Chondrocyte (in vitro differentiated cells): ENCODE results near the gene HKDC1. TPM values are rescaled to one million over a fixed set of nuclear protein-coding genes. Genes with fewer than 3 reads are reported as not detected.
"Not testable (repeated sequence)": the region's sequence is repeated elsewhere in the genome, so short reads cannot be mapped to it uniquely, and the experiment has no call there.

ENCODE experiments used
- DNase-seq: peaks from one replicate; pipeline ENCODE4 v3.0.0; 2021; ENCODE audit warnings: mixed read lengths, low spot score
- H3K27ac Mint-ChIP-seq: one replicate; pipeline ENCODE4 v1.8.0; 2021; ENCODE audit warnings: mild to moderate bottlenecking, moderate library complexity, mixed read lengths; ENCODE audit not compliant: unreplicated experiment
- H3K27me3 Mint-ChIP-seq: 2 replicates; pipeline ENCODE4 v1.8.0; 2021; ENCODE audit warnings: low read depth, mixed read lengths
- H3K36me3 Mint-ChIP-seq: 2 replicates; pipeline ENCODE4 v1.8.0; 2021; ENCODE audit warnings: low read depth, mixed read lengths
- H3K4me1 Mint-ChIP-seq: 2 replicates; pipeline ENCODE4 v1.8.0; 2021; ENCODE audit warnings: low read depth, mild to moderate bottlenecking, mixed read lengths
- H3K4me3 Mint-ChIP-seq: one replicate; pipeline ENCODE4 v1.8.0; 2021; ENCODE audit warnings: mild to moderate bottlenecking, moderate library complexity, mixed read lengths; ENCODE audit not compliant: unreplicated experiment
- H3K9me3 Mint-ChIP-seq: 2 replicates; pipeline ENCODE4 v1.8.0; 2021; ENCODE audit warnings: low read depth, mixed read lengths
- total RNA-seq: library from RNA; stranded (reverse); gene quantifications from 3 replicates; pipeline ENCODE4 v1.2.1, GENCODE V29; 2021
- TF ChIP-seq, protein P1 (sequence below): fragments of 200-600 bp; sonication (generic); IDR thresholded peaks from 2 replicates; pipeline ENCODE4 v1.5.0; 2021; ENCODE audit warnings: antibody characterized with exemption, mild to moderate bottlenecking, moderate library complexity

Gene HKDC1
- total RNA-seq, 1 donor from 2014 or later, result 4.0 TPM

DNA sequence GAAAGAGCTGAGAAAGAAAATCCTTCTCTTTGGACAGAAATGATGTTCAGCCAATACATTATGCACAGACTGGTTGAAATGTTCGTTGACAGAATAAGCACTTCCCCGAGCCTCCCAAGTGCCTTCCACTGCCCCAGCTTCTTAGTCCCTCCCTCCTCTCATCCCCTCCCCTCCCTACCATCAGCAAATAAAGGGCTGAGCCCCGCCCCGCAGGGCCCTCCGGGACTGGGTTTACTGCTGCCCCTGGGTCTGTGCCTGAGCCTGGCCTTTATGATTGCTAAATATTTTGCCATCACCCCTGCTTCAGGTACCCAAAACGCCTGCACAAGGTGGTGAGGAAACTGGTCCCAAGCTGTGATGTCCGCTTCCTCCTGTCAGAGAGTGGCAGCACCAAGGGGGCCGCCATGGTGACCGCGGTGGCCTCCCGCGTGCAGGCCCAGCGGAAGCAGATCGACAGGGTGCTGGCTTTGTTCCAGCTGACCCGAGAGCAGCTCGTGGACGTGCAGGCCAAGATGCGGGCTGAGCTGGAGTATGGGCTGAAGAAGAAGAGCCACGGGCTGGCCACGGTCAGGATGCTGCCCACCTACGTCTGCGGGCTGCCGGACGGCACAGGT is 28.1 kb downstream of the HKDC1 start:
- Mint-ChIP-seq H3K36me3 (peaks cover 2% of the 10 kb centered on the region), H3K4me1 (no peaks in the 10 kb centered on the region), H3K27me3 (no peaks in the 10 kb centered on the region), H3K9me3 (no peaks in the 10 kb centered on the region), H3K27ac (no peak overlapping the region), H3K4me3 (no peak overlapping the region)
- TF ChIP-seq, protein P1, sequence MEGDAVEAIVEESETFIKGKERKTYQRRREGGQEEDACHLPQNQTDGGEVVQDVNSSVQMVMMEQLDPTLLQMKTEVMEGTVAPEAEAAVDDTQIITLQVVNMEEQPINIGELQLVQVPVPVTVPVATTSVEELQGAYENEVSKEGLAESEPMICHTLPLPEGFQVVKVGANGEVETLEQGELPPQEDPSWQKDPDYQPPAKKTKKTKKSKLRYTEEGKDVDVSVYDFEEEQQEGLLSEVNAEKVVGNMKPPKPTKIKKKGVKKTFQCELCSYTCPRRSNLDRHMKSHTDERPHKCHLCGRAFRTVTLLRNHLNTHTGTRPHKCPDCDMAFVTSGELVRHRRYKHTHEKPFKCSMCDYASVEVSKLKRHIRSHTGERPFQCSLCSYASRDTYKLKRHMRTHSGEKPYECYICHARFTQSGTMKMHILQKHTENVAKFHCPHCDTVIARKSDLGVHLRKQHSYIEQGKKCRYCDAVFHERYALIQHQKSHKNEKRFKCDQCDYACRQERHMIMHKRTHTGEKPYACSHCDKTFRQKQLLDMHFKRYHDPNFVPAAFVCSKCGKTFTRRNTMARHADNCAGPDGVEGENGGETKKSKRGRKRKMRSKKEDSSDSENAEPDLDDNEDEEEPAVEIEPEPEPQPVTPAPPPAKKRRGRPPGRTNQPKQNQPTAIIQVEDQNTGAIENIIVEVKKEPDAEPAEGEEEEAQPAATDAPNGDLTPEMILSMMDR, result no peak
- no peak for DNase-seq

DNA sequence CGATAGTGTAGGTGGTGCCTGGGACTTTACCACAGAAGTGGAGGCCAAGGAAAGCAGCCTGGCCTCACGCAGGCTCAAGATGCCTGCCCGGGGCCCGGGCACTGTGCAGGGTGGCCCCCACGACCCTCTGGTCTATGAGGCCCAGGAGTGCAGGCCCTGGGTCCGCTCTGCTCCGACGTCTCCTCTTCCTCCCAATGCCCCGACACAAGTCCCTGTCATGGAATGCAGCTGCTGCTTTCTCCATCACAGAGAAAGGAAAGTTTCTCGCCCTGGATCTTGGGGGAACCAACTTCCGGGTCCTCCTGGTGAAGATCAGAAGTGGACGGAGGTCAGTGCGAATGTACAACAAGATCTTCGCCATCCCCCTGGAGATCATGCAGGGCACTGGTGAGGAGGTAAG is 29.9 kb downstream of the HKDC1 start:
- H3K9me3 Mint-ChIP-seq, result no peaks in the 10 kb centered on the region
- peaks cover 2% of the 10 kb centered on the region for H3K36me3 Mint-ChIP-seq
- no peaks in the 10 kb centered on the region for H3K4me1 Mint-ChIP-seq
- DNase-seq, result no peak
- no peak overlapping the region for H3K27ac Mint-ChIP-seq
- no peaks in the 10 kb centered on the region for H3K27me3 Mint-ChIP-seq
- no peak overlapping the region for H3K4me3 Mint-ChIP-seq
- TF ChIP-seq, protein P1, result no peak

DNA sequence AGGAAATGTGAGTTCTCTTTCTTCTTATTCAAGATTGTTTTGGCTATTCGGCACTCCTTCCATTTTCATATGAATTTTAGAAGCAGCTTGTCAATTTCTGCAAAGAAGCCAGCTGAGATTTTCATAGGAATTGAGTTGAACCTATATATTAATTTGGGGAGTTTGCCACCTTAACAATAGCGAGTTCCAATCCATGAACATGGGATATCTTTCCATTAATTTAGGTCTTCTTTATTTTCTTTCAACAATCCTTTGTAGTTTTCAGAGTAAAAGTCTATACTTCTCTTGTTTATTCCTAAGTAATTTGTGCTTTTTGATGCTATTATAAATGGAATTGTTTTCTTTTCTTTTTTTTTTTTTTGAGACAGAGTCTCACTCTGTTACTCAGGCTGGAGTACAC is 31.3 kb downstream of the HKDC1 start:
- not testable (repeated sequence) for H3K4me3 Mint-ChIP-seq, H3K27ac Mint-ChIP-seq, H3K4me1 Mint-ChIP-seq, H3K9me3 Mint-ChIP-seq, H3K36me3 Mint-ChIP-seq, DNase-seq, H3K27me3 Mint-ChIP-seq

DNA sequence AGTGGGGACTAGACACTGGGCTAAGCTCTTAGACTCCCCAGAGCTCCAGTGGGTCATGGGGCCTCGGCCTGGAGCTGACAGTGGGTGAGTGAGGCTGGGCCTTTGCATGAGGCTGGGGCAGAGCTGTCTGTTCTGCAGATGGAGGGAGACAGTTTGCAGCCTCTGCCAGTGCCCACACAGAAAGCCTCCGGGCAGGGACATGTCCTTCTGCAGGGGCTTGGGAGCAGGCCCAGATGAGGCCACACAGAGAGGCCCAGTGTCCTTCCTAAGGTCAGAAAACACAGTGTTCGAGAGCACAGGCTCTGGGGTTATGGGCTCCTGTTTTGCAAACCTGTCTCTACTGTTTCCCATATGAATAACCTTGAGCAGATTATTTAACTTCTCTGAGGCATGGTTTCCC is 33.0 kb downstream of the HKDC1 start:
- no peak overlapping the region for H3K27ac Mint-ChIP-seq
- H3K27me3 Mint-ChIP-seq, result no peaks in the 10 kb centered on the region
- no peak for DNase-seq
- TF ChIP-seq, protein P1, result no peak
- peaks cover 2% of the 10 kb centered on the region for H3K36me3 Mint-ChIP-seq
- no peaks in the 10 kb centered on the region for H3K4me1 Mint-ChIP-seq
- H3K4me3 Mint-ChIP-seq, result no peak overlapping the region
- H3K9me3 Mint-ChIP-seq, result no peaks in the 10 kb centered on the region

DNA sequence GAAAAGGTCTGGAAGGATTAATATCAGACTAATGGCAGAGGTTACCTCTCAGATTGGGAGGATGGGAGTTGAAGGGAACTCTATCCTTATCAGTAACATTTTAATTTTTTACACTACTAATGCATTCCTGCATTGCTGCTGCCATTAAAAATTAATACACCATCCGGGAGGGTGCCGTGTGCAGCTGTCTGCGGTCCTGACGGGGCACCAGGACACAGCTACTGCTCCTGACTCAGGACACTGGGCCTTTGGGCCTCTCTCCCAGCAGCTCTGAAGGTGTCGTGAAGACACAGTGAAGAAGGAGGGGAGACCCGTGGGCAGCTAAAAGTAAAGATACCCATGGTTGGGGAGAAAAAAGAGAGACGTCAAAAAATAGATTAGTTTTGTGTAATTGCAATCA is 34.7 kb downstream of the HKDC1 start:
- H3K27me3 Mint-ChIP-seq, result no peaks in the 10 kb centered on the region
- DNase-seq, result no peak
- TF ChIP-seq, protein P1, result no peak
- H3K9me3 Mint-ChIP-seq, result no peaks in the 10 kb centered on the region
- H3K4me3 Mint-ChIP-seq, result no peak overlapping the region
- no peaks in the 10 kb centered on the region for H3K36me3 Mint-ChIP-seq
- H3K4me1 Mint-ChIP-seq, result no peaks in the 10 kb centered on the region
- no peak overlapping the region for H3K27ac Mint-ChIP-seq

DNA sequence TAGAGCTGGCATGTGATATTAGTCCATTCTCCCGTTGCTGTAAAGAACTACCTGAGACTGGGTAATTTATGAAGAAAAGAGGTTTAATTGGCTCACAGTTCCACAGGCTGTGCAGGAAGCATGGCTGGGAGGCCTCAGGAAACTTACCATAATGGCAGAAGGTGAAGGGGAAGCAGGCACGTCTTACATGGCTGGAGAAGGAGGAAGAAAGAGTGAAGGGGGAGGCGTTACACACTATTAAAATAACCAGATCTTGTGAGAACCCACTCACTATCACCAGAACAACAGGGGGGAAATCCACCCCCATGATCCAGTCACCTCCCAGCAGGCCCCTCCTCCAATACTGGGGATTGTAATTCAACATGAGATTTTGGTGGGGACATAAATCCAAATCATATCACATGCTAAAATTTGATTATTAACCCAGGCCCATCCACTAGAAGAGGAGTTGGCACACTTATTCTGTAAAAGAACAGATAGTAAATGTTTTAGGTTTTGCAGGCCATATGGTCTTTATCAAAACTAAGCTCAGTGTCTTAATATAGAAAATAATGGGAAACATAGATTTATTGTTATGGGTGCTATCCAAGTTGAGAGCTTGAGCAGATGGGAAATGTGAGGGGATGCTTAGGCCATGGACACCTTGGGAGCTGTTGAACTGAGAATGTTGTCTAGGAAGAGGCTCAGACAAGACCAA is 39.6 kb downstream of the HKDC1 start:
- Mint-ChIP-seq H3K9me3 (no peaks in the 10 kb centered on the region), H3K4me3 (no peak overlapping the region), H3K27me3 (no peaks in the 10 kb centered on the region), H3K27ac (no peak overlapping the region), H3K36me3 (peaks cover 1% of the 10 kb centered on the region), H3K4me1 (no peaks in the 10 kb centered on the region)
- TF ChIP-seq, protein P1, result no peak
- no peak for DNase-seq
